Trophoblast cell (in vitro differentiated cells and primary cell): ENCODE measurements around the gene EIF2AK3.

ENCODE experiments used
- DNase-seq, 2 donors: peaks; one replicate each; pipeline ENCODE4 v3.0.0-alpha.2; 2016
- H2AFZ ChIP-seq: 2 replicates; pipeline ENCODE4 v1.6.1; 2013; ENCODE audit warnings: low read length, moderate library complexity, mild to moderate bottlenecking; ENCODE audit not compliant: insufficient read depth, poor library complexity
- H2AK5ac ChIP-seq: 2 replicates; pipeline ENCODE4 v1.6.1; 2013; ENCODE audit warnings: mild to moderate bottlenecking, low read length
- H2BK120ac ChIP-seq: 2 replicates; pipeline ENCODE4 v1.6.1; 2013; ENCODE audit warnings: low read length, mild to moderate bottlenecking, moderate library complexity; ENCODE audit not compliant: insufficient read depth, poor library complexity
- H2BK12ac ChIP-seq: 2 replicates; pipeline ENCODE4 v1.6.1; 2013; ENCODE audit warnings: mild to moderate bottlenecking, low read length, moderate library complexity
- H2BK5ac ChIP-seq: 2 replicates; pipeline ENCODE4 v1.6.1; 2013; ENCODE audit warnings: low read length, low read depth, moderate library complexity, mild to moderate bottlenecking; ENCODE audit not compliant: poor library complexity
- H3K14ac ChIP-seq: 2 replicates; pipeline ENCODE4 v1.6.1; 2013; ENCODE audit warnings: mild to moderate bottlenecking, low read length
- H3K18ac ChIP-seq: 2 replicates; pipeline ENCODE4 v1.6.1; 2013; ENCODE audit warnings: mild to moderate bottlenecking, low read length
- H3K23ac ChIP-seq: 2 replicates; pipeline ENCODE4 v1.6.1; 2013; ENCODE audit warnings: low read length
- H3K27ac ChIP-seq: 2 replicates; pipeline ENCODE4 v1.5.1; 2013; ENCODE audit warnings: low read depth, mild to moderate bottlenecking, inconsistent platforms, low read length, moderate library complexity
- H3K27me3 ChIP-seq: 2 replicates; pipeline ENCODE4 v1.6.1; 2013; ENCODE audit warnings: inconsistent platforms, mild to moderate bottlenecking, low read length, moderate library complexity; ENCODE audit not compliant: insufficient read depth
- H3K36me3 ChIP-seq, 2 experiments: 1 replicate in 1 of 2; 2 replicates in 1 of 2; pipeline ENCODE4 v1.6.1; 2013; ENCODE audit warnings: low read length in 2 of 2, mild to moderate bottlenecking in 2 of 2, moderate library complexity in 1 of 2; ENCODE audit not compliant: insufficient read depth in 2 of 2, control insufficient read depth in 1 of 2
- H3K4ac ChIP-seq: 2 replicates; pipeline ENCODE4 v1.6.1; 2013; ENCODE audit warnings: low read depth, mild to moderate bottlenecking, low read length, moderate library complexity
- H3K4me1 ChIP-seq, 2 experiments: 1 replicate in 1 of 2; 2 replicates in 1 of 2; pipeline ENCODE4 v1.6.1; 2013; ENCODE audit warnings: low read length in 2 of 2, mild to moderate bottlenecking in 2 of 2, moderate library complexity in 1 of 2; ENCODE audit not compliant: insufficient read depth in 2 of 2, control insufficient read depth in 1 of 2
- H3K4me2 ChIP-seq: 2 replicates; pipeline ENCODE4 v1.6.1; 2013; ENCODE audit warnings: inconsistent platforms, mild to moderate bottlenecking, low read length, moderate library complexity
- H3K4me3 ChIP-seq: 2 replicates; pipeline ENCODE4 v1.5.1; 2013; ENCODE audit warnings: mild to moderate bottlenecking, low read depth, low read length, inconsistent platforms
- H3K79me1 ChIP-seq: one replicate; pipeline ENCODE4 v1.6.1; 2013; ENCODE audit warnings: low read length
- H3K79me2 ChIP-seq: 2 replicates; pipeline ENCODE4 v1.6.1; 2013; ENCODE audit warnings: low read length, mild to moderate bottlenecking; ENCODE audit not compliant: control insufficient read depth, insufficient read depth, poor library complexity
- H3K9ac ChIP-seq: 2 replicates; pipeline ENCODE4 v1.6.1; 2013; ENCODE audit warnings: mild to moderate bottlenecking, low read length
- H3K9me3 ChIP-seq: 2 replicates; pipeline ENCODE4 v1.6.1; 2013; ENCODE audit warnings: low read depth, mild to moderate bottlenecking, control low read depth, inconsistent platforms, low read length; ENCODE audit not compliant: insufficient read depth
- H4K12ac ChIP-seq: 2 replicates; pipeline ENCODE4 v1.6.1; 2013; ENCODE audit warnings: low read depth, mild to moderate bottlenecking, low read length, moderate library complexity
- H4K8ac ChIP-seq: 2 replicates; pipeline ENCODE4 v1.6.1; 2013; ENCODE audit warnings: low read depth, mild to moderate bottlenecking, low read length, moderate library complexity
- H4K91ac ChIP-seq: one replicate; pipeline ENCODE4 v1.6.1; 2013; ENCODE audit warnings: low read depth, mild to moderate bottlenecking, low read length, moderate library complexity
- WGBS: extraction: QIAGEN DNeasy Blood & Tissue Kit; methylation state at CpG from one replicate; pipeline ENCODE4 v1.1.7; 2013; ENCODE audit warnings: missing lambda C conversion rate; ENCODE audit not compliant: insufficient read length, insufficient coverage; ENCODE audit errors: extremely low coverage; 5-methylcytosine and 5-hydroxymethylcytosine counted together

Gene EIF2AK3

DNA sequence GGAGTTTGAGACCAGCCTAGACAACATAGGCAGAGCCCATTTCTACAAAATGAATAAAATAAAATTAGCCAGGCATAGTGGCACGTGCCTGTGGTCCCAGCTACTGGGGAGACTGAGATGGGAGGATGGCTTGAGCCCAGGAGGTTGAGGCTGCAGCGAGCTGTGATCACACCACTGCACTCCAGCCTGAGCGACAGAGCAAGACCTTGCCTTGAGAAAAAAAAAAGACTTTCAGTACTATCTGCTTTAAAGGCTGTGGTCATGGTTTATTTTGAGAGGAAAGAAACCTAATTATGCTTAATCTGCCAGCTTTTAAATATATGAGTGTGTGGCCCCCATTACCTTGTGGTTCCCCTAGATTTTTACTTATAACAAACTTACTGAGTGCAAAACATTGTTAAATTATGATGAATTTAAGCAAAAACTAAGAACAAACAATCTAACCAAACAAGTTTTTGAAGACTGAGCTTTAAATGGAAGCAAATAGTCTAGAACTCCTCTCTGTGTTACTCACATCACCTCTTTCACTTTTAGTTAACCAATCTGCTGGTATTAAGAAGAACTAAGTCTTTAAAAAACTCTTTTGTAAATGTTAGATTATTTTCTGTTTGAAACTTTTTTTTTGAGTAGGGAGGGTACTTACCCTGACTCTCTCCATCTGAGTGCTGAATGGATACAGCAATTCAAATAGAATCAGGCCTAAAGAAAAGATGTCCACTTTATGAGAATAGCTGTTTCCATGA, 65.4 kb downstream of the EIF2AK3 start:
- no peaks in the 10 kb centered on the region for H3K27me3 ChIP-seq
- no peaks in the 10 kb centered on the region for H3K4me1 ChIP-seq
- H4K8ac ChIP-seq: no peak overlapping the region
- no peak overlapping the region for H2AFZ ChIP-seq
- H2BK12ac ChIP-seq: no peak overlapping the region
- peaks cover 8 to 12% of the 10 kb centered on the region in 2 experiments for H3K36me3 ChIP-seq
- no CpG with 5 or more reads among the region's 3 CpGs for WGBS
- H3K79me1 ChIP-seq: no peaks in the 10 kb centered on the region
- no peak overlapping the region for H3K27ac ChIP-seq
- no peak for DNase-seq
- no peaks in the 10 kb centered on the region for H3K9me3 ChIP-seq
- H4K12ac ChIP-seq: no peak overlapping the region
- H3K4ac ChIP-seq: no peak overlapping the region
- H2BK120ac ChIP-seq: no peak overlapping the region
- no peak overlapping the region for H3K18ac ChIP-seq
- no peak overlapping the region for H3K4me2 ChIP-seq
- H3K14ac ChIP-seq: no peak overlapping the region
- H3K9ac ChIP-seq: no peak overlapping the region
- no peak overlapping the region for H2AK5ac ChIP-seq
- H2BK5ac ChIP-seq: no peak overlapping the region
- H4K91ac ChIP-seq: no peak overlapping the region
- no peaks in the 10 kb centered on the region for H3K79me2 ChIP-seq
- no peak overlapping the region for H3K23ac ChIP-seq
- no peak overlapping the region for H3K4me3 ChIP-seq

GRCh38 chr2:88560619-88561307, 66.5 kb downstream of the EIF2AK3 start:
- Histone ChIP-seq H3K79me2 (no peaks in the 10 kb centered on the region), H3K9me3 (no peaks in the 10 kb centered on the region), H3K23ac (no peak overlapping the region), H2BK5ac (no peak overlapping the region), H4K8ac (no peak overlapping the region), H3K4ac (no peak overlapping the region), H4K12ac (no peak overlapping the region), H3K79me1 (no peaks in the 10 kb centered on the region), H3K4me3 (no peak overlapping the region), H2BK120ac (no peak overlapping the region), H2AFZ (no peak overlapping the region), H2AK5ac (no peak overlapping the region), H3K4me1 (no peaks in the 10 kb centered on the region), H3K36me3 (peaks cover 12 to 13% of the 10 kb centered on the region in 2 experiments), H2BK12ac (no peak overlapping the region), H3K27me3 (no peaks in the 10 kb centered on the region), H3K18ac (no peak overlapping the region), H3K4me2 (no peak overlapping the region), H3K14ac (no peak overlapping the region), H3K9ac (no peak overlapping the region), H4K91ac (no peak overlapping the region), H3K27ac (no peak overlapping the region)
- DNase-seq: no peak
- no CpG with 5 or more reads among the region's 3 CpGs for WGBS

- peaks cover 11 to 15% of the 10 kb centered on the region in 2 experiments for H3K36me3 ChIP-seq
- no peak overlapping the region for H3K4me3 ChIP-seq
- H2AFZ ChIP-seq: no peak overlapping the region
- no peak for DNase-seq
- H4K91ac ChIP-seq: no peak overlapping the region
- no peak overlapping the region for H3K14ac ChIP-seq
- H2AK5ac ChIP-seq: no peak overlapping the region
- no peak overlapping the region for H3K27ac ChIP-seq
- no peak overlapping the region for H3K23ac ChIP-seq
- H3K4ac ChIP-seq: no peak overlapping the region
- no peak overlapping the region for H2BK5ac ChIP-seq
- no CpG with 5 or more reads among the region's 1 CpG for WGBS
- H3K4me1 ChIP-seq: peaks cover 0 to 1% of the 10 kb centered on the region in 2 experiments
- no peak overlapping the region for H4K12ac ChIP-seq
- no peak overlapping the region for H4K8ac ChIP-seq
- H3K79me2 ChIP-seq: no peaks in the 10 kb centered on the region
- H3K9me3 ChIP-seq: no peaks in the 10 kb centered on the region
- no peak overlapping the region for H3K18ac ChIP-seq
- H3K4me2 ChIP-seq: no peak overlapping the region
- H2BK12ac ChIP-seq: no peak overlapping the region
- H3K27me3 ChIP-seq: no peaks in the 10 kb centered on the region
- H2BK120ac ChIP-seq: no peak overlapping the region
- no peak overlapping the region for H3K9ac ChIP-seq
- H3K79me1 ChIP-seq: peaks cover under 1% of the 10 kb centered on the region
Observed at GRCh38 chr2:88557290-88557689, 70.0 kb downstream of the EIF2AK3 start.

DNA sequence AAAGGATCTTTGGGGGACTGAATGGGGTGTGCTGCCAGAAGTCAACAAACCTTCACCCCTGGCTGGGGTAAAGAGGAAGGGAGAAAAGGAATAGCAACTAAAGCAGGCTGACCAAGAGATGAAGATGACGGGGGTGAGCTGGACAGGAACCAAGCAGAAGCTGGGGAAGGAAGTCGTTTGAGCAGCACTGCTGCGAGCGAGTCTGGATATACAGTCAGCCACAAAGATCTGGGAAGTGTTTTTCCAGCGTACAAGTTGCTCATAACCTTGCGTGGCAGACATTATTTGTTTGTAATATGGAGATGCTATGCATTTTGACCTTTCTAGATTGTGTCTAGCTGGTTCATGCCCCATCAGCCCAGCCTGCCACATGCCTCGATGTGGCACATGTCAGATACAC, 71.2 kb downstream of the EIF2AK3 start:
- WGBS: no CpG with 5 or more reads among the region's 7 CpGs
- Histone ChIP-seq H3K79me2 (no peaks in the 10 kb centered on the region), H4K12ac (no peak overlapping the region), H4K91ac (no peak overlapping the region), H3K79me1 (peaks cover 1% of the 10 kb centered on the region), H3K9me3 (no peaks in the 10 kb centered on the region), H2BK5ac (no peak overlapping the region), H3K18ac (no peak overlapping the region), H3K36me3 (peaks cover 5 to 12% of the 10 kb centered on the region in 2 experiments), H3K14ac (no peak overlapping the region), H2BK120ac (no peak overlapping the region), H2AK5ac (no peak overlapping the region), H3K23ac (no peak overlapping the region), H3K4me1 (peaks cover 2 to 3% of the 10 kb centered on the region in 2 experiments), H3K27ac (no peak overlapping the region), H2AFZ (no peak overlapping the region), H4K8ac (no peak overlapping the region), H3K4me2 (no peak overlapping the region), H3K4ac (no peak overlapping the region), H2BK12ac (no peak overlapping the region), H3K4me3 (no peak overlapping the region), H3K9ac (no peak overlapping the region), H3K27me3 (no peaks in the 10 kb centered on the region)
- DNase-seq: no peak
